SH-SY5Y (cell line): Measurements from ENCODE around the gene MYO1F.

ENCODE experiments used
- GATA2 ChIP-seq: IDR thresholded peaks from 2 replicates; pipeline ENCODE4 v1.6.1; 2011; ENCODE audit warnings: mild to moderate bottlenecking, low read depth, low read length
- GATA3 ChIP-seq: IDR thresholded peaks from 2 replicates; pipeline ENCODE4 v1.6.1; 2011; ENCODE audit warnings: low read depth, mild to moderate bottlenecking, low read length, moderate library complexity

DNA sequence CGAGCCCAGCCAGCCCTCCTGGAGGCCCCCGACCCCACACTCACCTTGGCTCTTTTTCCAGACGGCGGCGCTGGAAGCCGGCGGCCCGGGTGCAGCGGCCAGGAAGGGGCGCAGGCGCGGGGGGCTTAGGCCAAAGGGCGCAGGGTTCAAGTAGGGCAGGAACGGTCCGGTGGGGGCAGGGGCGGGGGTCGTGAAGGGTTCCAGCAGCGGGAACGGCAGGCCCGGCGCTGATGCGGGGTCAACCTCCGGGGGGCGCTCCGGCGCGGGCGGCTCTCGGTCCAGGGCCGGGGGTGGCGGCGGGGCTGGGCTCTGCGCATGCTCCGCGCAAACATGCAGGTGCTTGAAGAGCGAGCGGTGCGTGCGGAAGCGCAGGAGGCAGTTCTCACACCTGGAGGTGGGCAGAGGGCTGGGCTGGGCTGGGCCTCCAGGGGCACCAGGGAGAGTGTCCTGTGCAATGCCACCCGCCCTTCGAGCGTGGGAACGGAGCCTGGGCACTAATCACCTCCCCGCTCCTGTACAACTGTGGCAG is 65.6 kb downstream of the MYO1F start:
- TF ChIP-seq GATA2 (no peak), GATA3 (no peak)
